GM12892 (cell line): ENCODE data around the gene NHLRC3.

Experiments
- POLR2A ChIP-seq: IDR thresholded peaks from 2 replicates; pipeline ENCODE4 v1.6.1; 2011; ENCODE audit warnings: low read depth, low read length, control low read depth
- POLR2AphosphoS5 ChIP-seq: IDR thresholded peaks from 2 replicates; pipeline ENCODE4 v1.6.1; 2011; ENCODE audit warnings: low read depth, low read length, control low read depth
- TAF1 ChIP-seq: IDR thresholded peaks from 2 replicates; pipeline ENCODE4 v1.6.1; 2011; ENCODE audit warnings: low read depth, mild to moderate bottlenecking, control low read depth, low read length, borderline replicate concordance

DNA sequence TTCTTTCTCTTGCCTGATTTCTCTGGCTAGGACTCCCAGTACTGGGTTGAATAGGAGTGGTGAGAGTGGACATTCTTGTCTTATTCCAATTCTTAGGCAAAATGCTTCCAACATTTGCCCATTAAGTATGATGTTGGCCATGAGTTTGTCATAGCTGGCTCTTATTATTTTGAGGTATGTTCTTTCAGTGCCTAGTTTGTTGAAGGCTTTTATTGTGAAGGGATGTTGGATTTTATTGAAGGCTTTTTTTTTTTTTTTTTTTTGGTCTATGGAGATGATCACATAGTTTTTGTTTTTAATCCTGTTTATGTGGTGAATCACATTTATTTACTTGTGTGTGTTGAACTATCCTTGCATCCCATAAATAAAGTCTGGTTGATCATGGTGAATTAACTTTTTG, 19.8 kb downstream of the NHLRC3 start:
- TF ChIP-seq POLR2A (no peak), POLR2AphosphoS5 (no peak), TAF1 (no peak)
